ENCODE results near the gene GRIK4.

The GRIK4 gene

GRCh38 chr11:120647681-120648080 is 136.1 kb downstream of the GRIK4 start:
- Histone ChIP-seq H3K36me3 (ENCODE audit: control insufficient read depth, low read length) (no peaks in the 10 kb centered on the region), H3K27me3 (ENCODE audit: control insufficient read depth, low read length) (no peaks in the 10 kb centered on the region; the same call in 1 of the 2 replicates), H3K4me2 (ENCODE audit: low read length) (no peak overlapping the region), H3K27ac (ENCODE audit: low read depth, low read length) (no peak overlapping the region), H3K4me3 (ENCODE audit: low read length) (no peak overlapping the region), H3K79me2 (ENCODE audit: control insufficient read depth, low read length) (no peaks in the 10 kb centered on the region), H3K4me1 (ENCODE audit: control insufficient read depth, low read length) (no peaks in the 10 kb centered on the region), H4K20me1 (ENCODE audit: control insufficient read depth, insufficient read depth, low read depth, low read length) (no peaks in the 10 kb centered on the region), H3F3A (ENCODE audit: control insufficient read depth, insufficient read depth) (no peaks in the 10 kb centered on the region), H3K9me2 (replicated peaks; ENCODE audit: control insufficient read depth, low read length) (no peaks in the 10 kb centered on the region), H3K9me3 (ENCODE audit: control insufficient read depth, insufficient read depth, low read length) (no peaks in the 10 kb centered on the region)
- TF ChIP-seq, protein P1, sequence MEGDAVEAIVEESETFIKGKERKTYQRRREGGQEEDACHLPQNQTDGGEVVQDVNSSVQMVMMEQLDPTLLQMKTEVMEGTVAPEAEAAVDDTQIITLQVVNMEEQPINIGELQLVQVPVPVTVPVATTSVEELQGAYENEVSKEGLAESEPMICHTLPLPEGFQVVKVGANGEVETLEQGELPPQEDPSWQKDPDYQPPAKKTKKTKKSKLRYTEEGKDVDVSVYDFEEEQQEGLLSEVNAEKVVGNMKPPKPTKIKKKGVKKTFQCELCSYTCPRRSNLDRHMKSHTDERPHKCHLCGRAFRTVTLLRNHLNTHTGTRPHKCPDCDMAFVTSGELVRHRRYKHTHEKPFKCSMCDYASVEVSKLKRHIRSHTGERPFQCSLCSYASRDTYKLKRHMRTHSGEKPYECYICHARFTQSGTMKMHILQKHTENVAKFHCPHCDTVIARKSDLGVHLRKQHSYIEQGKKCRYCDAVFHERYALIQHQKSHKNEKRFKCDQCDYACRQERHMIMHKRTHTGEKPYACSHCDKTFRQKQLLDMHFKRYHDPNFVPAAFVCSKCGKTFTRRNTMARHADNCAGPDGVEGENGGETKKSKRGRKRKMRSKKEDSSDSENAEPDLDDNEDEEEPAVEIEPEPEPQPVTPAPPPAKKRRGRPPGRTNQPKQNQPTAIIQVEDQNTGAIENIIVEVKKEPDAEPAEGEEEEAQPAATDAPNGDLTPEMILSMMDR (IDR thresholded peaks at IDR 0.05; ENCODE audit: low read depth, low read length, poor library complexity, severe bottlenecking): no peak

GRCh38 chr11:120648771-120649170 is 137.2 kb downstream of the GRIK4 start:
- Histone ChIP-seq H3K36me3 (ENCODE audit: control insufficient read depth, low read length) (no peaks in the 10 kb centered on the region), H3K27me3 (ENCODE audit: control insufficient read depth, low read length) (no peaks in the 10 kb centered on the region; the same call in 1 of the 2 replicates), H4K20me1 (ENCODE audit: control insufficient read depth, insufficient read depth, low read depth, low read length) (no peaks in the 10 kb centered on the region), H3K9me2 (replicated peaks; ENCODE audit: control insufficient read depth, low read length) (no peaks in the 10 kb centered on the region), H3K4me2 (ENCODE audit: low read length) (no peak overlapping the region), H3K9me3 (ENCODE audit: control insufficient read depth, insufficient read depth, low read length) (no peaks in the 10 kb centered on the region), H3K79me2 (ENCODE audit: control insufficient read depth, low read length) (no peaks in the 10 kb centered on the region), H3F3A (ENCODE audit: control insufficient read depth, insufficient read depth) (no peaks in the 10 kb centered on the region), H3K27ac (ENCODE audit: low read depth, low read length) (no peak overlapping the region), H3K4me1 (ENCODE audit: control insufficient read depth, low read length) (no peaks in the 10 kb centered on the region), H3K4me3 (ENCODE audit: low read length) (no peak overlapping the region)
- TF ChIP-seq, protein P1 (IDR thresholded peaks at IDR 0.05; ENCODE audit: low read depth, low read length, poor library complexity, severe bottlenecking): no peak
- TF ChIP-seq EZH2phosphoT487 (IDR thresholded peaks at IDR 0.05; ENCODE audit: borderline replicate concordance, low read length): no peak

- Histone ChIP-seq H3K27me3 (ENCODE audit: control insufficient read depth, low read length) (no peaks in the 10 kb centered on the region; the same call in 1 of the 2 replicates), H3F3A (ENCODE audit: control insufficient read depth, insufficient read depth) (no peaks in the 10 kb centered on the region), H3K9me3 (ENCODE audit: control insufficient read depth, insufficient read depth, low read length) (no peaks in the 10 kb centered on the region), H3K4me3 (ENCODE audit: low read length) (no peak overlapping the region), H3K4me2 (ENCODE audit: low read length) (no peak overlapping the region), H3K27ac (ENCODE audit: low read depth, low read length) (no peak overlapping the region), H3K4me1 (ENCODE audit: control insufficient read depth, low read length) (no peaks in the 10 kb centered on the region), H3K79me2 (ENCODE audit: control insufficient read depth, low read length) (no peaks in the 10 kb centered on the region), H3K36me3 (ENCODE audit: control insufficient read depth, low read length) (no peaks in the 10 kb centered on the region), H4K20me1 (ENCODE audit: control insufficient read depth, insufficient read depth, low read depth, low read length) (no peaks in the 10 kb centered on the region), H3K9me2 (replicated peaks; ENCODE audit: control insufficient read depth, low read length) (no peaks in the 10 kb centered on the region)
- TF ChIP-seq EZH2phosphoT487 (IDR thresholded peaks at IDR 0.05; ENCODE audit: borderline replicate concordance, low read length): no peak
- TF ChIP-seq, protein P1 (IDR thresholded peaks at IDR 0.05; ENCODE audit: low read depth, low read length, poor library complexity, severe bottlenecking): no peak
Measured at GRCh38 chr11:120649316-120649715, 137.8 kb downstream of the GRIK4 start.

GRCh38 chr11:120651396-120651795 is 139.8 kb downstream of the GRIK4 start:
- Histone ChIP-seq H3K27ac (ENCODE audit: low read depth, low read length) (no peak overlapping the region), H3K9me3 (ENCODE audit: control insufficient read depth, insufficient read depth, low read length) (no peaks in the 10 kb centered on the region), H3K4me3 (ENCODE audit: low read length) (no peak overlapping the region), H3K4me2 (ENCODE audit: low read length) (no peak overlapping the region), H3K79me2 (ENCODE audit: control insufficient read depth, low read length) (no peaks in the 10 kb centered on the region), H4K20me1 (ENCODE audit: control insufficient read depth, insufficient read depth, low read depth, low read length) (no peaks in the 10 kb centered on the region), H3F3A (ENCODE audit: control insufficient read depth, insufficient read depth) (no peaks in the 10 kb centered on the region), H3K36me3 (ENCODE audit: control insufficient read depth, low read length) (no peaks in the 10 kb centered on the region), H3K9me2 (replicated peaks; ENCODE audit: control insufficient read depth, low read length) (no peaks in the 10 kb centered on the region), H3K27me3 (ENCODE audit: control insufficient read depth, low read length) (no peaks in the 10 kb centered on the region), H3K4me1 (ENCODE audit: control insufficient read depth, low read length) (no peaks in the 10 kb centered on the region)
- no peak for TF ChIP-seq EZH2phosphoT487 (IDR thresholded peaks at IDR 0.05; ENCODE audit: borderline replicate concordance, low read length)
- TF ChIP-seq, protein P1 (IDR thresholded peaks at IDR 0.05; ENCODE audit: low read depth, low read length, poor library complexity, severe bottlenecking): no peak

Data from DOHH2 (cell line).